MCF 10A (cell line): ENCODE results near the gene FBP1. TPM values are rescaled to one million over a fixed set of nuclear protein-coding genes. Genes with fewer than 3 reads are reported as not detected.

ENCODE experiments used
- BruUV-seq: library from RNA; stranded (reverse); fragments of 400-500 nt; replicated peaks from 2 replicates; lab custom pipeline; 2021; lab: Mats Ljungman, UMichigan
- CTCF ChIA-PET: fragments of 300-600 bp; sonication (Branson Sonifier 250); formaldehyde crosslinking; extraction: SDS; loops from one replicate; lab custom pipeline; 2021; ENCODE audit warnings: antibody characterized with exemption, inconsistent platforms; lab: Yijun Ruan, JAX
- POLR2A ChIA-PET: fragments of 300-600, 350-650 bp; sonication (Branson Sonifier 250); formaldehyde crosslinking; extraction: SDS; loops from one replicate; lab custom pipeline; 2020; ENCODE audit warnings: antibody characterized with exemption, inconsistent platforms; lab: Yijun Ruan, JAX
- DNase-seq: peaks from one replicate; pipeline ENCODE4 v3.0.0-alpha.2; 2018; ENCODE audit not compliant: unreplicated experiment
- H3K27ac Mint-ChIP-seq: one replicate; pipeline ENCODE4 v1.8.0; 2022; ENCODE audit warnings: mild to moderate bottlenecking, low read depth, mixed read lengths; ENCODE audit not compliant: unreplicated experiment
- H3K27me3 Mint-ChIP-seq: one replicate; pipeline ENCODE4 v1.8.0; 2022; ENCODE audit warnings: mixed read lengths; ENCODE audit not compliant: insufficient read depth, unreplicated experiment
- H3K36me3 Mint-ChIP-seq: one replicate; pipeline ENCODE4 v1.8.0; 2022; ENCODE audit warnings: mild to moderate bottlenecking, moderate library complexity, mixed read lengths; ENCODE audit not compliant: insufficient read depth, unreplicated experiment
- H3K4me1 Mint-ChIP-seq: one replicate; pipeline ENCODE4 v1.8.0; 2022; ENCODE audit warnings: mixed read lengths; ENCODE audit not compliant: insufficient read depth, unreplicated experiment
- H3K4me3 Mint-ChIP-seq: one replicate; pipeline ENCODE4 v1.8.0; 2022; ENCODE audit warnings: mild to moderate bottlenecking, moderate library complexity, mixed read lengths; ENCODE audit not compliant: unreplicated experiment
- H3K9me3 Mint-ChIP-seq: one replicate; pipeline ENCODE4 v1.8.0; 2022; ENCODE audit warnings: mixed read lengths; ENCODE audit not compliant: unreplicated experiment
- CTCF ChIP-seq: fragments of 200-600 bp; IDR thresholded peaks from one replicate; pipeline ENCODE4 v1.8.0; 2022; ENCODE audit warnings: antibody characterized with exemption, mild to moderate bottlenecking; ENCODE audit not compliant: unreplicated experiment
- intact Hi-C: fragments of 100-400 bp; cut with micrococcal nuclease; formaldehyde crosslinking; loops from 2 replicates; pipeline ENCODE4 v1.14.1; 2022
- total RNA-seq: library from RNA; stranded (reverse); gene quantifications from 2 replicates; pipeline ENCODE4 v1.2.3, GENCODE V29; 2022

FBP1 gene
- total RNA-seq, 1 experiment from 2014 or later, result not detected

GRCh38 chr9:94586814-94587213 is 52.5 kb downstream of the FBP1 start:
- intact Hi-C loops, result no loop called here
- Mint-ChIP-seq H3K27me3 (peaks cover 15% of the 10 kb centered on the region), H3K27ac (no peak overlapping the region), H3K4me3 (no peak overlapping the region), H3K9me3 (no peaks in the 10 kb centered on the region), H3K36me3 (peaks cover 4% of the 10 kb centered on the region), H3K4me1 (peaks cover 5% of the 10 kb centered on the region)
- TF ChIP-seq CTCF, result no peak
- no TSS peak for BruUV-seq
- DNase-seq, result no peak
- POLR2A ChIA-PET, result no interaction called here
- CTCF ChIA-PET, result interaction anchor here (1.5 kb wide), 1 partner anchor 14 kb away, joined by 3 read pairs; no protein-coding TSS in a partner anchor

GRCh38 chr9:94586316-94586715 is 53.0 kb downstream of the FBP1 start:
- Mint-ChIP-seq H3K4me1 (peaks cover 5% of the 10 kb centered on the region), H3K9me3 (no peaks in the 10 kb centered on the region), H3K27me3 (peaks cover 15% of the 10 kb centered on the region), H3K36me3 (peaks cover 4% of the 10 kb centered on the region), H3K27ac (no peak overlapping the region), H3K4me3 (no peak overlapping the region)
- DNase-seq, result no peak
- no TSS peak for BruUV-seq
- intact Hi-C loops, result no loop called here
- ChIA-PET POLR2A (no interaction called here), CTCF (interaction anchor here (1.5 kb wide), 1 partner anchor 14 kb away, joined by 3 read pairs; no protein-coding TSS in a partner anchor)
- no peak for TF ChIP-seq CTCF

GRCh38 chr9:94584555-94584954 is 54.8 kb downstream of the FBP1 start:
- H3K4me3 Mint-ChIP-seq, result no peak overlapping the region
- TF ChIP-seq CTCF, result no peak
- H3K27ac Mint-ChIP-seq, result no peak overlapping the region
- intact Hi-C loops, result no loop called here
- peaks cover 4% of the 10 kb centered on the region for H3K36me3 Mint-ChIP-seq
- H3K4me1 Mint-ChIP-seq, result peaks cover 5% of the 10 kb centered on the region
- BruUV-seq, result no TSS peak
- peaks cover 13% of the 10 kb centered on the region for H3K27me3 Mint-ChIP-seq
- CTCF ChIA-PET, result no interaction called here
- POLR2A ChIA-PET, result no interaction called here
- DNase-seq, result no peak
- H3K9me3 Mint-ChIP-seq, result no peaks in the 10 kb centered on the region

GRCh38 chr9:94581728-94582127 is 57.6 kb downstream of the FBP1 start:
- Mint-ChIP-seq H3K27me3 (no peaks in the 10 kb centered on the region), H3K27ac (no peak overlapping the region), H3K9me3 (no peaks in the 10 kb centered on the region), H3K4me3 (no peak overlapping the region), H3K36me3 (peaks cover 4% of the 10 kb centered on the region), H3K4me1 (peaks cover 5% of the 10 kb centered on the region)
- ChIA-PET CTCF (no interaction called here), POLR2A (interaction anchor here (0.6 to 0.7 kb wide), 2 partner anchors 565 to 769 kb away, joined by 3 read pairs; no protein-coding TSS in a partner anchor)
- DNase-seq, result no peak
- TF ChIP-seq CTCF, result no peak
- intact Hi-C loops, result no loop called here
- no TSS peak for BruUV-seq
